K562 (cell line): ENCODE measurements around the gene C1R. TPM values are rescaled to one million over a fixed set of nuclear protein-coding genes. Genes with fewer than 3 reads are reported as not detected.

ENCODE experiments used
- ATAC-seq: fragments of 200-7000 bp; cut with Tn5 transposase; 3 replicates; pipeline ENCODE4 v1.9.1; 2020; ENCODE audit warnings: moderate library complexity
- BruUV-seq: library from RNA; stranded (reverse); fragments of 400-500 nt; replicated peaks from 2 replicates; lab custom pipeline; 2021; lab: Mats Ljungman, UMichigan
- CTCF ChIA-PET: fragments of 300-600 bp; formaldehyde crosslinking; extraction: SDS; loops from one replicate; lab custom pipeline; 2021; ENCODE audit warnings: low intra/inter-chr PET ratio; lab: Yijun Ruan, JAX
- POLR2A ChIA-PET: fragments of 300-600, 350-650 bp; sonication (Branson Sonifier 250); formaldehyde crosslinking; extraction: SDS; loops from one replicate; lab custom pipeline; 2021; ENCODE audit warnings: antibody characterized with exemption, inconsistent platforms; lab: Yijun Ruan, JAX
- DNase-seq, 4 experiments: peaks; one replicate each; pipeline versions ENCODE4 v3.0.0 to v3.0.0-alpha.2; 2011 to 2018; ENCODE audit warnings: low spot score in 3 of 4, mixed read lengths in 3 of 4; ENCODE audit errors: extremely low read depth in 1 of 4
- FAIRE-seq: peaks from 2 replicates; lab custom pipeline; 2011; peaks lifted over from hg19 to GRCh38; lab: Jason Lieb, UNC
- H2AFZ ChIP-seq: 2 replicates; pipeline ENCODE4 v1.6.0; 2011; ENCODE audit warnings: low read depth, low read length, control low read depth, inconsistent platforms
- H3K27ac ChIP-seq: fragments of 200-600 bp; 3 replicates; pipeline ENCODE4 v1.8.0; 2011; ENCODE audit warnings: low read depth, mild to moderate bottlenecking, control low read depth, inconsistent platforms, low read length, moderate library complexity, mixed read lengths; ENCODE audit errors: extremely low read depth
- H3K27me3 ChIP-seq, 2 experiments: fragments of 300-600 bp in 1 of 2; 2 replicates in 1 of 2; 3 replicates in 1 of 2; pipeline versions ENCODE4 v1.6.0 to v1.8.0; 2011; ENCODE audit warnings: inconsistent platforms in 2 of 2, low read length in 2 of 2, mild to moderate bottlenecking in 1 of 2, mixed read lengths in 1 of 2, moderate library complexity in 1 of 2; ENCODE audit not compliant: control insufficient read depth in 2 of 2, insufficient read depth in 2 of 2
- H3K36me3 ChIP-seq: fragments of 300-600 bp; 3 replicates; pipeline ENCODE4 v1.8.0; 2011; ENCODE audit warnings: mild to moderate bottlenecking, low read length, inconsistent platforms; ENCODE audit not compliant: control insufficient read depth, insufficient read depth
- H3K4me1 ChIP-seq, 2 experiments: fragments of 200-600 bp in 1 of 2; replicated peaks in 1 of 2; 2 replicates in 1 of 2; 3 replicates in 1 of 2; pipeline versions ENCODE4 v1.5.1 to v1.8.0; 2011; ENCODE audit warnings: inconsistent platforms in 2 of 2, low read length in 2 of 2, mild to moderate bottlenecking in 1 of 2, mixed read lengths in 1 of 2, moderate library complexity in 1 of 2; ENCODE audit not compliant: control insufficient read depth in 2 of 2, insufficient read depth in 2 of 2
- H3K4me2 ChIP-seq: 2 replicates; pipeline ENCODE4 v1.6.1; 2011; ENCODE audit warnings: low read length, control low read depth, inconsistent platforms, mixed read lengths; ENCODE audit not compliant: insufficient read depth
- H3K4me3 ChIP-seq: fragments of 200-600 bp; sonication (generic), shearing (Covaris generic); 2 replicates; pipeline ENCODE4 v1.5.1; 2016; ENCODE audit warnings: control low read depth, inconsistent platforms
- H3K79me2 ChIP-seq: fragments of 200-600 bp; 3 replicates; pipeline ENCODE4 v1.8.0; 2011; ENCODE audit warnings: low read length, inconsistent platforms; ENCODE audit not compliant: control insufficient read depth, insufficient read depth
- H3K9ac ChIP-seq, 2 experiments: 2 replicates each; pipeline versions ENCODE4 v1.6.0 to v1.6.1; 2011; ENCODE audit warnings: low read depth in 2 of 2, low read length in 2 of 2, control low read depth in 1 of 2, inconsistent platforms in 1 of 2, mild to moderate bottlenecking in 1 of 2, mixed read lengths in 1 of 2; ENCODE audit not compliant: insufficient read depth in 1 of 2
- H3K9me1 ChIP-seq: one replicate; pipeline ENCODE4 v1.6.0; 2011; ENCODE audit warnings: inconsistent platforms, mild to moderate bottlenecking, low read length, moderate library complexity; ENCODE audit not compliant: control insufficient read depth, insufficient read depth
- H3K9me3 ChIP-seq: replicated peaks from 2 replicates; pipeline ENCODE4 v1.5.1; 2011; ENCODE audit warnings: low read depth, low read length, inconsistent platforms; ENCODE audit not compliant: control insufficient read depth, insufficient read depth
- H4K20me1 ChIP-seq: replicated peaks from 2 replicates; pipeline ENCODE4 v1.6.1; 2011; ENCODE audit warnings: low read length, inconsistent platforms, mixed read lengths; ENCODE audit not compliant: control insufficient read depth, insufficient read depth
- C11orf30 ChIP-seq: fragments of 450-650 bp; IDR thresholded peaks from 2 replicates; pipeline ENCODE4 v1.6.1; 2016; ENCODE audit warnings: low read depth, mild to moderate bottlenecking
- DIDO1 ChIP-seq: fragments of 450-650 bp; IDR thresholded peaks from 2 replicates; pipeline ENCODE4 v1.6.1; 2016; ENCODE audit warnings: low read depth, missing biosample characterization, missing genetic modification characterization
- L3MBTL2 ChIP-seq: fragments of 450-650 bp; IDR thresholded peaks from 2 replicates; pipeline ENCODE4 v1.6.1; 2016; ENCODE audit warnings: mild to moderate bottlenecking, moderate library complexity
- MAFF ChIP-seq: IDR thresholded peaks from 2 replicates; pipeline ENCODE4 v1.6.1; 2012; ENCODE audit warnings: low read length, improper control_type of control experiment
- NR1H2 ChIP-seq: sonication (generic); formaldehyde crosslinking; IDR thresholded peaks from 2 replicates; pipeline ENCODE4 v1.4.0; 2020; ENCODE audit warnings: mild to moderate bottlenecking, missing genetic modification reagents
- TAF15 ChIP-seq: fragments of 200-400 bp; formaldehyde crosslinking; IDR thresholded peaks from 2 replicates; pipeline ENCODE4 v1.6.1; 2017; ENCODE audit warnings: mild to moderate bottlenecking, low read depth, low read length, moderate library complexity
- TAL1 ChIP-seq: fragments of 450-650 bp; IDR thresholded peaks from 2 replicates; pipeline ENCODE4 v1.6.1; 2016; ENCODE audit warnings: mild to moderate bottlenecking
- ZFPM2 ChIP-seq: fragments of 250-450 bp; sonication (Bioruptor Pico); IDR thresholded peaks from 2 replicates; pipeline ENCODE4 v1.5.1; 2022; ENCODE audit warnings: mild to moderate bottlenecking
- whole genome bisulfite sequencing: fragments of 100-300 bp; shearing (Covaris generic); methylation state at CpG from one replicate; pipeline ENCODE4 v1.1.6; 2016; ENCODE audit warnings: low coverage, mixed read lengths; ENCODE audit not compliant: insufficient coverage; ENCODE audit errors: missing lambda C conversion rate; 5-methylcytosine and 5-hydroxymethylcytosine counted together
- in situ Hi-C: fragments of 300-500 bp; cut with MboI; formaldehyde crosslinking; loops from 4 replicates; pipeline ENCODE4 v1.15.0; 2018; ENCODE audit warnings: inconsistent platforms, mixed read lengths
- intact Hi-C: fragments of 100-400 bp; cut with micrococcal nuclease; formaldehyde crosslinking; loops from 2 replicates; pipeline ENCODE4 v1.14.2; 2022
- polyA plus RNA-seq, 8 experiments: library from polyadenylated mRNA; depleted of rRNA in 4 of 8; stranded (reverse) in 5 of 8; unstranded in 3 of 8; fragments of >200 nt; fragmentation: Nextera tagmentation in 2 of 8; fragmentation: Illumina TruSeq in 1 of 8; extraction: Ambion mirVana in 2 of 8; extraction: Trizol in 1 of 8; gene quantifications; 2 replicates each; pipeline versions ENCODE4 v1.2.1 to v1.2.3, GENCODE V29; 2011 to 2014; ENCODE audit warnings: inconsistent platforms in 1 of 8, missing spikeins in 1 of 8
- total RNA-seq, 7 experiments: library from RNA; depleted of rRNA in 6 of 7; stranded (reverse); fragments of >200 nt in 6 of 7; fragmentation: Illumina TruSeq in 2 of 7; extraction: Trizol in 2 of 7; gene quantifications; 2 replicates each; pipeline versions ENCODE4 v1.2.1 to v1.2.3, GENCODE V29; 2011 to 2021; ENCODE audit warnings: low replicate concordance in 1 of 7
- TF ChIP-seq, protein P1 (sequence below): fragments of 450-650 bp; IDR thresholded peaks from 2 replicates; pipeline ENCODE4 v1.6.1; 2016; ENCODE audit warnings: missing biosample characterization, missing genetic modification characterization
- TF ChIP-seq, protein P2 (sequence below): fragments of 450-650 bp; formaldehyde crosslinking; IDR thresholded peaks from 2 replicates; pipeline ENCODE4 v1.4.0; 2020; ENCODE audit warnings: mild to moderate bottlenecking, mixed read lengths
- TF ChIP-seq, protein P3 (sequence below): fragments of 450-650 bp; IDR thresholded peaks from 2 replicates; pipeline ENCODE4 v1.6.1; 2017; ENCODE audit warnings: mild to moderate bottlenecking, moderate library complexity
- TF ChIP-seq, protein P4 (sequence below): fragments of 250-450 bp; sonication (Bioruptor Pico); IDR thresholded peaks from 2 replicates; pipeline ENCODE4 v1.8.0; 2022; ENCODE audit warnings: inconsistent platforms, mild to moderate bottlenecking, moderate library complexity, borderline replicate concordance
- TF ChIP-seq, protein P5 (sequence below): fragments of 250-450 bp; sonication (Bioruptor Pico); IDR thresholded peaks from 2 replicates; pipeline ENCODE4 v1.8.0; 2022; ENCODE audit warnings: inconsistent platforms
- TF ChIP-seq, protein P6 (sequence below): sonication (generic); formaldehyde crosslinking; IDR thresholded peaks from 2 replicates; pipeline ENCODE4 v1.8.0; 2023; ENCODE audit warnings: mild to moderate bottlenecking, missing genetic modification reagents

C1R gene
- total and polyA plus RNA-seq, 9 of the 15 experiments (the other 6 are each of a cell fraction or from before 2014, with no cell fraction given) = 0.07 to 1.0 (median 0.33) TPM; not detected in 1

DNA sequence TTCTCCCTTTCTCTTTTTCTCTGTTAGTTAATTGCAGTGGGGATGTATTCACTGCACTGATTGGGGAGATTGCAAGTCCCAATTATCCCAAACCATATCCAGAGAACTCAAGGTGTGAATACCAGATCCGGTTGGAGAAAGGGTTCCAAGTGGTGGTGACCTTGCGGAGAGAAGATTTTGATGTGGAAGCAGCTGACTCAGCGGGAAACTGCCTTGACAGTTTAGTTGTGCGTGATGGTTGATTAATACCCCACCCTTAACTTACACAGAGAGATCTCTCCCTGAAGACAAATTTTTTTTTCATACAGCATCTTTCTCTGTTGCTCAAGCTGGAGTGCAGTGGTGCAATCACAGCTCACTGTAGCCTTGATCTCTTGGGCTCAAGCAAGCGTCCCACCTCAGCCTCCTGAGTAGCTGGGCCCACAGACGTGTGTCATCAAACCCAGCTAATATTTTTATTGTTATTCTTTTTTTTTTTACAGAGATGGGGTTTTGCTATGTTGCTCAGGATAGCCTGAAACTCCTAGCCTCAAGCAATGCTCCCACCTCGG lies 27.1 kb downstream of the C1R start:
- no TSS peak for BruUV-seq
- WGBS = 32% methylated on average over 7 of the region's 7 CpGs
- POLR2A ChIA-PET = interaction anchor here (0.6 kb wide), 1 partner anchor 74 kb away, joined by 4 read pairs; no protein-coding TSS in a partner anchor
- TF ChIP-seq ZFPM2 (CRISPR knock-in tag) (no peak), DIDO1 (tag) (no peak), C11orf30 (peak; percentile 58; the same call in 1 of the 2 replicates), L3MBTL2 (no peak), NR1H2 (CRISPR knock-in tag) (no peak), TAL1 (no peak), TAF15 (no peak), MAFF (peak; percentile 44; the same call in 1 of the 2 replicates)
- TF ChIP-seq, protein P1, sequence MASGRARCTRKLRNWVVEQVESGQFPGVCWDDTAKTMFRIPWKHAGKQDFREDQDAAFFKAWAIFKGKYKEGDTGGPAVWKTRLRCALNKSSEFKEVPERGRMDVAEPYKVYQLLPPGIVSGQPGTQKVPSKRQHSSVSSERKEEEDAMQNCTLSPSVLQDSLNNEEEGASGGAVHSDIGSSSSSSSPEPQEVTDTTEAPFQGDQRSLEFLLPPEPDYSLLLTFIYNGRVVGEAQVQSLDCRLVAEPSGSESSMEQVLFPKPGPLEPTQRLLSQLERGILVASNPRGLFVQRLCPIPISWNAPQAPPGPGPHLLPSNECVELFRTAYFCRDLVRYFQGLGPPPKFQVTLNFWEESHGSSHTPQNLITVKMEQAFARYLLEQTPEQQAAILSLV = no peak
- TF ChIP-seq, protein P2, sequence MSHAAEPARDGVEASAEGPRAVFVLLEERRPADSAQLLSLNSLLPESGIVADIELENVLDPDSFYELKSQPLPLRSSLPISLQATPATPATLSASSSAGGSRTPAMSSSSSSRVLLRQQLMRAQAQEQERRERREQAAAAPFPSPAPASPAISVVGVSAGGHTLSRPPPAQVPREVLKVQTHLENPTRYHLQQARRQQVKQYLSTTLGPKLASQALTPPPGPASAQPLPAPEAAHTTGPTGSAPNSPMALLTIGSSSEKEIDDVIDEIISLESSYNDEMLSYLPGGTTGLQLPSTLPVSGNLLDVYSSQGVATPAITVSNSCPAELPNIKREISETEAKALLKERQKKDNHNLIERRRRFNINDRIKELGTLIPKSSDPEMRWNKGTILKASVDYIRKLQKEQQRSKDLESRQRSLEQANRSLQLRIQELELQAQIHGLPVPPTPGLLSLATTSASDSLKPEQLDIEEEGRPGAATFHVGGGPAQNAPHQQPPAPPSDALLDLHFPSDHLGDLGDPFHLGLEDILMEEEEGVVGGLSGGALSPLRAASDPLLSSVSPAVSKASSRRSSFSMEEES = no peak
- TF ChIP-seq, protein P3, sequence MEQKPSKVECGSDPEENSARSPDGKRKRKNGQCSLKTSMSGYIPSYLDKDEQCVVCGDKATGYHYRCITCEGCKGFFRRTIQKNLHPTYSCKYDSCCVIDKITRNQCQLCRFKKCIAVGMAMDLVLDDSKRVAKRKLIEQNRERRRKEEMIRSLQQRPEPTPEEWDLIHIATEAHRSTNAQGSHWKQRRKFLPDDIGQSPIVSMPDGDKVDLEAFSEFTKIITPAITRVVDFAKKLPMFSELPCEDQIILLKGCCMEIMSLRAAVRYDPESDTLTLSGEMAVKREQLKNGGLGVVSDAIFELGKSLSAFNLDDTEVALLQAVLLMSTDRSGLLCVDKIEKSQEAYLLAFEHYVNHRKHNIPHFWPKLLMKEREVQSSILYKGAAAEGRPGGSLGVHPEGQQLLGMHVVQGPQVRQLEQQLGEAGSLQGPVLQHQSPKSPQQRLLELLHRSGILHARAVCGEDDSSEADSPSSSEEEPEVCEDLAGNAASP = no peak
- TF ChIP-seq, protein P4, sequence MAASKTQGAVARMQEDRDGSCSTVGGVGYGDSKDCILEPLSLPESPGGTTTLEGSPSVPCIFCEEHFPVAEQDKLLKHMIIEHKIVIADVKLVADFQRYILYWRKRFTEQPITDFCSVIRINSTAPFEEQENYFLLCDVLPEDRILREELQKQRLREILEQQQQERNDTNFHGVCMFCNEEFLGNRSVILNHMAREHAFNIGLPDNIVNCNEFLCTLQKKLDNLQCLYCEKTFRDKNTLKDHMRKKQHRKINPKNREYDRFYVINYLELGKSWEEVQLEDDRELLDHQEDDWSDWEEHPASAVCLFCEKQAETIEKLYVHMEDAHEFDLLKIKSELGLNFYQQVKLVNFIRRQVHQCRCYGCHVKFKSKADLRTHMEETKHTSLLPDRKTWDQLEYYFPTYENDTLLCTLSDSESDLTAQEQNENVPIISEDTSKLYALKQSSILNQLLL = no peak
- TF ChIP-seq, protein P5, sequence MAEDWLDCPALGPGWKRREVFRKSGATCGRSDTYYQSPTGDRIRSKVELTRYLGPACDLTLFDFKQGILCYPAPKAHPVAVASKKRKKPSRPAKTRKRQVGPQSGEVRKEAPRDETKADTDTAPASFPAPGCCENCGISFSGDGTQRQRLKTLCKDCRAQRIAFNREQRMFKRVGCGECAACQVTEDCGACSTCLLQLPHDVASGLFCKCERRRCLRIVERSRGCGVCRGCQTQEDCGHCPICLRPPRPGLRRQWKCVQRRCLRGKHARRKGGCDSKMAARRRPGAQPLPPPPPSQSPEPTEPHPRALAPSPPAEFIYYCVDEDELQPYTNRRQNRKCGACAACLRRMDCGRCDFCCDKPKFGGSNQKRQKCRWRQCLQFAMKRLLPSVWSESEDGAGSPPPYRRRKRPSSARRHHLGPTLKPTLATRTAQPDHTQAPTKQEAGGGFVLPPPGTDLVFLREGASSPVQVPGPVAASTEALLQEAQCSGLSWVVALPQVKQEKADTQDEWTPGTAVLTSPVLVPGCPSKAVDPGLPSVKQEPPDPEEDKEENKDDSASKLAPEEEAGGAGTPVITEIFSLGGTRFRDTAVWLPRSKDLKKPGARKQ (CRISPR knock-in tag) = no peak
- TF ChIP-seq, protein P6, sequence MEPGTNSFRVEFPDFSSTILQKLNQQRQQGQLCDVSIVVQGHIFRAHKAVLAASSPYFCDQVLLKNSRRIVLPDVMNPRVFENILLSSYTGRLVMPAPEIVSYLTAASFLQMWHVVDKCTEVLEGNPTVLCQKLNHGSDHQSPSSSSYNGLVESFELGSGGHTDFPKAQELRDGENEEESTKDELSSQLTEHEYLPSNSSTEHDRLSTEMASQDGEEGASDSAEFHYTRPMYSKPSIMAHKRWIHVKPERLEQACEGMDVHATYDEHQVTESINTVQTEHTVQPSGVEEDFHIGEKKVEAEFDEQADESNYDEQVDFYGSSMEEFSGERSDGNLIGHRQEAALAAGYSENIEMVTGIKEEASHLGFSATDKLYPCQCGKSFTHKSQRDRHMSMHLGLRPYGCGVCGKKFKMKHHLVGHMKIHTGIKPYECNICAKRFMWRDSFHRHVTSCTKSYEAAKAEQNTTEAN = no peak

More for the DNA sequence above, 27.1 kb downstream of the C1R start:
- CTCF ChIA-PET = no interaction called here
- FAIRE-seq (no peak), ATAC-seq (no peak), DNase-seq (no peak)
- Histone ChIP-seq H3K9ac (no peak overlapping the region), H3K4me3 (no peak overlapping the region), H3K9me1 (no peaks in the 10 kb centered on the region), H3K4me1 (peaks cover 12 to 18% of the 10 kb centered on the region in 2 experiments; a peak in 3 of 5 replicates), H3K27ac (no peak overlapping the region), H3K9me3 (no peaks in the 10 kb centered on the region), H2AFZ (no peak overlapping the region), H4K20me1 (no peaks in the 10 kb centered on the region), H3K36me3 (no peaks in the 10 kb centered on the region), H3K79me2 (no peaks in the 10 kb centered on the region), H3K27me3 (no peaks in the 10 kb centered on the region), H3K4me2 (no peak overlapping the region)
- in situ Hi-C loops (no loop called here), intact Hi-C loops (no loop called here)
